Stimulated activated naive CD8-positive, alpha-beta T cell treated with anti-CD3 and anti-CD28 coated beads, Interleukin-15, amount 100 ng/mL, for 72 hours (primary cell): ENCODE measurements around the gene ADRA2C.
A peak's percentile ranks its signal among the peaks of the same experiment; 100 is the strongest.

ENCODE experiments used
- ATAC-seq: fragments of 150-1000 bp; cut with Tn5 transposase; 2 replicates; pipeline ENCODE4 v1.10.0; 2021; ENCODE audit warnings: mild to moderate bottlenecking, moderate library complexity
- DNase-seq, 2 donors: peaks; one replicate each; pipeline ENCODE4 v3.0.0; 2021 to 2022
- H3K27ac Mint-ChIP-seq, 2 donors: one replicate each; pipeline ENCODE4 v1.8.0; 2022; ENCODE audit warnings: mild to moderate bottlenecking in 2 of 2, mixed read lengths in 2 of 2, moderate library complexity in 2 of 2
- H3K27me3 Mint-ChIP-seq: one replicate; pipeline ENCODE4 v1.8.0; 2022; ENCODE audit warnings: mixed read lengths
- H3K4me1 Mint-ChIP-seq: one replicate; pipeline ENCODE4 v1.8.0; 2022; ENCODE audit warnings: mild to moderate bottlenecking, mixed read lengths
- H3K4me3 Mint-ChIP-seq, 2 donors: one replicate each; pipeline ENCODE4 v1.8.0; 2022; ENCODE audit warnings: mild to moderate bottlenecking in 2 of 2, mixed read lengths in 2 of 2, moderate library complexity in 1 of 2
- H3K9me3 Mint-ChIP-seq, 2 donors: one replicate each; pipeline ENCODE4 v1.8.0; 2022; ENCODE audit warnings: mixed read lengths in 2 of 2

Gene ADRA2C

DNA sequence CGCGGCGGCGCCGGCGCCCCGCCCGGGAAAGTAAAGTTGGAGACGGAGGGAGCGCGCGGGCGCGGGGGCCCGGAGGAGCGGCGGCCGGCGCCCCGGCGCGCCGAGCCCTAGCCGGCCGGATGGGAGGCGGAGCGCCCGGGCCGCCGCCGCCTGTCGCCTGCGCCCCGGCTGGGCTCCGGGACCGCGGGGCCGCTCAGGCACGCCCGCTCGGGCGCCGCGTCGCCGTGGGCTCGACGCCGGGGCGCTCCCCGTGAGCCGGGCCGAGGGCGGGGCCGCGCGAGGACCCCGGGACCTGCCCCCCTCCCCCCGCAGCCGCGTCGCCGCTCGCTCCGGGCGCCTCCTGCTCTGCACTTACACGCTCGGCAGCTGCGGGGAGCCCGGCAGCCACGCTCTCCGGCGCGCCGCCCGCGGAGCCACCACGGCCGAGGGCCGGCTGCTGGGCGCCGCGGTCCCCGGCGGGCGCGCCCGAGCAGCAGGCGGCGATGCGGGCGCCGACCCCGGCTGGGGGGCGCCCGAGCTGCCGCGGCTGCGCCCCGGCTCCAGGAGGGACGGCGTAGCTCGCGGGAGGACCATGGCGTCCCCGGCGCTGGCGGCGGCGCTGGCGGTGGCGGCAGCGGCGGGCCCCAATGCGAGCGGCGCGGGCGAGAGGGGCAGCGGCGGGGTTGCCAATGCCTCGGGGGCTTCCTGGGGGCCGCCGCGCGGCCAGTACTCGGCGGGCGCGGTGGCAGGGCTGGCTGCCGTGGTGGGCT lies at the start of gene ADRA2C:
Gene ADRA2C (plus strand): TSS at position 350 of the 749 bp plus-strand sequence. CDS start 222 bp downstream, at position 572.
- Mint-ChIP-seq H3K4me3 (peak within 1 kb of the TSS; percentile 55 to 73), H3K9me3 (no peaks in the 10 kb centered on the region), H3K27ac (no peak within 1 kb of the TSS), H3K4me1 (peaks cover 14% of the 10 kb centered on the region), H3K27me3 (peaks cover 67% of the 10 kb centered on the region)
- DNase-seq: no peak
- ATAC-seq: peak; percentile 27

DNA sequence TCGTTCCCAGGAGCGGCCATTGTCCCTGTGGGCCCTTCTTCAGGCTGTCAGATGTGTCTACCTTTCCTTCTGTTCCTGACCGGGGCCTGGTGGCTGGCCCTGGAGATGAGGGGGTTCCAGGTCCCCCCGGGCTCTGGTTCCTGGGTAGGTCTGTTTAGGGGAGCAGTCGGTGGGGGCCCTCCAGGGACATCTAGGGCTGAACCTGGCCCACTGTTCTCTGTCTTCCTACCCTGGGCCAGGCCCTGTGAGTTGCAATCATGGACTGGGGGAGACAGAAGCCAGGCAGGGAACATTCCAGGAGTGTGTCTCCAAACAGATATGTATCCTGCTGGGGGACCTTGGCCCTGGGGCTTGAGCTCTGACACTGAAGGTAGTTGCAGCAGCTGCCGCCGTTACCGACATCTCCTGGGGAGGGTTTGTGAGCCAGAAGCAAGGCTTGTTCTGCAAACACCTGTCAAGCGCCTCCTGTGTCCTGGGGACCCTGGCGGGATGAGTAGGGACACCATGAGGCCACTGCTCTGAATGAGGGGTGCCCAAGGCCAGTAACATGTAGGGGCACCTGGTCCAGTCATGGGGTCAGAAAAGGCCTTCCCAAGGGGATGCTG lies 49.5 kb upstream of the ADRA2C start:
- ATAC-seq: no peak
- no peak overlapping the region for H3K27ac Mint-ChIP-seq
- no peak for DNase-seq
- H3K9me3 Mint-ChIP-seq: peaks cover 4 to 7% of the 10 kb centered on the region in 2 donors
- H3K4me3 Mint-ChIP-seq: no peak overlapping the region
- H3K27me3 Mint-ChIP-seq: peaks cover 21% of the 10 kb centered on the region
- no peaks in the 10 kb centered on the region for H3K4me1 Mint-ChIP-seq

DNA sequence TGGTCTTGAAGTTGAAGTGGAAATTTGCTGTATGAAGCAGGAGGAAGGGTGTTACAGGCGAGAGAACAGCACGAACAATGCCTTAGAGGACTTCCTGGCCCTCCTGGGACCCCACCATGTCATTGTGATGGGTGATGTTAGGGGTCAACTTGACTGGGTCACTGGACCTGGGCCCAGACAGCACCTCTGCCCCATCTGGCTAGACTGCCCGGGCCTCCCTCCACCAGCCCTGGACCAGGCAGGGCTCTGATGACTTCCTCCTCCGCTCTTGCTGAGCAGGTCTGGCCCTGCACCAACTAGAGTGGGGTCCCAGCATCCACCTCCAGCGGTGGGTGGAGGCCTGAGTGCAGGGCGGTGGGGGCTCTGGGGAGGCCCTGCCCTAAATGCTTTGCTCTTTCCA lies 48.9 kb upstream of the ADRA2C start:
- Mint-ChIP-seq H3K27ac (no peak overlapping the region), H3K27me3 (peaks cover 24% of the 10 kb centered on the region), H3K4me1 (no peaks in the 10 kb centered on the region)

DNA sequence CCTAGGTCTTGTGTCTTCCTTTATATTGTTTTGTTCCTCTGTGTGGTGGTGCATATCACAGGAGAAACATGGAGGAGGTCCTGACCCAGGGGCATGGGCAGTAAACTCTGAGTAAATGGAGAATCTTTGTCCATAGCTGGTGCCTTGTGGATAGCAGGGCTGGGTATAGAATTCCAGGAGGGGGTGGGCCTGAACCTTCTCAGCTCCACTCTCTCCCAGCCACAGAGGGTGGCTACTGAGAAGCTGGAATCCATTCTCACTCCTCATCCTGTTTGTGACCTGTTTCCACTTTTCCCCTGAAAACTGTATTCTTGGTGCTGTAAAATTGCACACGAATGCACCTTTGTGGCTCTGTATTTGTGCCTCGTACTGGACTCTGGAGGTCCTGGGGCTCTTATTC lies 47.7 kb upstream of the ADRA2C start:
- DNase-seq (no peak), ATAC-seq (no peak)
- no peaks in the 10 kb centered on the region for H3K4me1 Mint-ChIP-seq
- H3K27ac Mint-ChIP-seq: no peak overlapping the region
- peaks cover 32% of the 10 kb centered on the region for H3K27me3 Mint-ChIP-seq
- peaks cover 4 to 7% of the 10 kb centered on the region in 2 donors for H3K9me3 Mint-ChIP-seq
- H3K4me3 Mint-ChIP-seq: no peak overlapping the region

More for the DNA sequence above, 48.9 kb upstream of the ADRA2C start:
- H3K9me3 Mint-ChIP-seq: peaks cover 4 to 7% of the 10 kb centered on the region in 2 donors
- ATAC-seq (no peak), DNase-seq (no peak)
- no peak overlapping the region for H3K4me3 Mint-ChIP-seq

DNA sequence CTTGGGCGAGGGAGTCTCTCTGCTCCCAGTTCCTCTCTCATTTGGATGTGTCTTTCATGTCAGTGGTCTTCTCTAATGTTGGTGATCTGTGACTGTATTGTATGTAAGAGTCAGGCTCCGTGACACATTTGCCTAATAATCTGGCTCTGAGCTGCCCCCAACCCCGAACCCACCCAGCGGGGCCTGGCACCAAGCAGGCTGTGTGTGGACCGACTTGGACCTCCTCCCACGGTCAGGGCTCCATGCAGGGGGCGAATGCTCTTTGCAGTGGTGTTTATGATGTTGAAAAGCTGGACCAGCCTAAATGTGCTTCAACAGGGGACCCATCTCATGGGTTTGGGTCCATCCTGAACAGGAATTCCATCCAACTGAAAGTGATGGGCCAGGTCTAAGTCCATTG lies 47.0 kb upstream of the ADRA2C start:
- Mint-ChIP-seq H3K4me1 (no peaks in the 10 kb centered on the region), H3K4me3 (no peak overlapping the region), H3K27me3 (peaks cover 39% of the 10 kb centered on the region), H3K9me3 (peaks cover 4 to 7% of the 10 kb centered on the region in 2 donors), H3K27ac (no peak overlapping the region)
- DNase-seq: no peak
- ATAC-seq: no peak

DNA sequence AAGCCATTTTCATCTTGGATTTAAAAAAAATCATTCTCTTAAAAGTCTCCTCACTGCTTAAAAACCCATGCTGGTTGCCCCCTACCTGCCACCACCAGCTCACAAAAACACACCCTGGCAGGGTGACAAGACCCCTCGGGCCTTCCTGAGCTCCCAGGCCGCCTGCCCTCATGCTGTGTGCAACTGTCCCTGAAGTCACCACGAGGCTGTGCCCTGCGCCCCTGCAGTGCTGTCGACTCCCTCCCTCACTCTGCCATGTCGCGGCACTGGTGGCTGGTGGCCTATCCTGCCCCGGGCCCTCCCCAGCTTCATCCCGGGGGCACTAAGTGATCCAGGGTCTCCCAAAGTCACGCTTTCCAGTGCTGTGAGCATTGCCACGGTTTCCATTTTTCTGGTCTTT lies 46.3 kb upstream of the ADRA2C start:
- Mint-ChIP-seq H3K9me3 (peaks cover 4 to 7% of the 10 kb centered on the region in 2 donors), H3K4me1 (peaks cover 6% of the 10 kb centered on the region), H3K27me3 (peaks cover 45% of the 10 kb centered on the region), H3K27ac (no peak overlapping the region), H3K4me3 (no peak overlapping the region)
- ATAC-seq (no peak), DNase-seq (no peak)

DNA sequence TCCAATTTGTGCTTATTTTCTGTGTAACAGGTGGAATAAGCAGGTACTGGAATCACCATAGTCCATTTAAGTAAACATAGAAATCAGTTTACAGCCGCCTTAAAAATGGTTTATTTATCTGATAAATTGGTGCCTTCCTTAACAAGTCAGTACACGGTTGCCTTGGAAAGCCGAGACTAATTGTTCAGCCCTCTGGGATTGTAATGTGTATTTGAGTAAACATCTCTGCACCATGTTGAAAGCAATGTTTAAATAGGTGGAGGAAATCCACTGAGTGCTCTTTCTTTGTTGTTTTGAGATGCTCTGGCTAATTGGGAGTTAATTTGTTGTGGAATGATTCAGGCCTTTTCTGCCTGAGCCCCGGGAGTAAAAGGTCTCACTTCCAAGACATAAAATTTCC lies 45.7 kb upstream of the ADRA2C start:
- Mint-ChIP-seq H3K27me3 (peaks cover 52% of the 10 kb centered on the region), H3K27ac (no peak overlapping the region), H3K4me1 (peaks cover 6% of the 10 kb centered on the region), H3K4me3 (no peak overlapping the region), H3K9me3 (peaks cover 4 to 7% of the 10 kb centered on the region in 2 donors)
- DNase-seq (no peak), ATAC-seq (no peak)

DNA sequence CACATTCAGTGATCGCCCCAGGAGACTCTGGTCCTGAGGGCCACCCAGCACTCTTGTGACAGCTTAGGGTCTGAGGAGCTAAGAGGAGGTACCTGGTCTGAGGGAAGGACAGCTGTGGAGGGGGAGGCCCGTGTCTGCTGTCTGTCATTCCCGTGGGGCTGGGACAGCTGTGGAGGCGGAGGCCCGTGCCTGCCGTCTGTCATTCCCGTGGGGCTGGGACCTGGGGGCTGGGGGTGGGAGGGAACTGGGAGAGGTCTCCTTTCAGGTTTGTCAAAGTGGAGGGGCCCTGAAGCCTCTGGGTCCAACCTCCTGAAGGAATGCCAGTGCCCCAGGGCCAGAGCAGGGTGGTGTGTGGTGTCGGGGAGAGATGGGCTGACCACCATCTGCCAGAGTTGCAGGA lies 45.0 kb upstream of the ADRA2C start:
- ATAC-seq (no peak), DNase-seq (no peak)
- H3K4me1 Mint-ChIP-seq: peaks cover 6% of the 10 kb centered on the region
- no peak overlapping the region for H3K4me3 Mint-ChIP-seq
- H3K9me3 Mint-ChIP-seq: peaks cover 4 to 7% of the 10 kb centered on the region in 2 donors
- no peak overlapping the region for H3K27ac Mint-ChIP-seq
- peaks cover 55% of the 10 kb centered on the region for H3K27me3 Mint-ChIP-seq

DNA sequence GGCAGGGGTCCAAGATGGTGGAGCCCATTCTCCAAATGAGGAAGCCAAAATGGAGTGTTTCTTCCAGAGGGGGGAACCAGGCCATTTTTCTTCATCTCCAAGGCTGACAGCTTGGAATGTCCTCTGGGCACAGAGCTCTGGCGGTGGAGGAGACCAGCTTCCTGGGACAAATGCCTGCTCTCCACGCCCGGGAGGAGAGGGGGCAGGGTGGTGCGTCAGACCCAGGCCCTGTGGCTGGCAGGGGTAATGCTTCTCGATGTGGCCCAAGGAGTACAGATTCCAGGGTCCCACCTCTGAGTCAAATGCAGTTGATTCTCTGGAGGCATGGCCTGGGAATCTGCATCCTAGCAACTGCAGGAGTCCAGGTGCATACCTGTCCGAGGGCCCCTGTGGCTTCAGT lies 44.6 kb upstream of the ADRA2C start:
- peaks cover 58% of the 10 kb centered on the region for H3K27me3 Mint-ChIP-seq
- DNase-seq: no peak
- peaks cover 6% of the 10 kb centered on the region for H3K4me1 Mint-ChIP-seq
- no peak for ATAC-seq
- H3K27ac Mint-ChIP-seq: no peak overlapping the region
- peaks cover 4 to 7% of the 10 kb centered on the region in 2 donors for H3K9me3 Mint-ChIP-seq
- H3K4me3 Mint-ChIP-seq: no peak overlapping the region

DNA sequence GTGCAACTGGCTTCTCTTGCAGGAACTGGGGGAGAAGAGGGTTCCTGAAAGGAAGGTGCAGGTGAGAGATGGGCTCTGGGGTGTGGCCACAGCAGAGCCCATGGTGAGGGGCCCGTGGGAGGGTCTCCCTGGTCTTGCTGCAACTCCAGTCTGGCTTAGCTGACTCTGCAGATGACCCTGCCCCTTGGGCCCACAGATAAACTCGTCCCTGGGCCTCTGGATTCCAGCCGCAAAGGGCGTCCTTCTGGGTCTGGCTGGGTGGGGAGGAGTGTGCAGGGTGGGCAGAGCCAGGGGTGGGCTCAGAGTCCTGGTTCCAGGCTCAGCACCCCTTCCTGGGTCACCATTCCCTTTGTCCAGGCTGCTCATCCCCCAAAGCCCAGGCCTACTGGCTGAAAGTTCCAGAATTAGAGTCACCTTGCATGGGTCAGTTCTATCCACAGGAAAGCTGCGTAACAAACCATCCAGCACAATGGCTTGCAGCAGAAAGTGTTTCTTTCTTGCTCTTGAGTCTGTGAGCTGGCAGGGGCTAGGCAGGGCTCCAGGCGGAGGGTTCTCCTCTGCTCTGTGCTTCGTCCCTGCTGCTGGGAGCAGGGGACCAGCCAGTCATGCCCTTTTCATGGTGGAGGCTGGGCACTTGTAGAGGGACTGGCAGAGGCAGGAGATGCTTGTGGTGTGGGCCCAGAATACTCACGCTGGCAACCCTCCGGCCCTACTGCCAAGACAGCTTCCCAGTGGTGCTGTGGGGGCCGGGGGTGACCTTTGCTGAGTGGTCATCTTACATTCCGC lies 43.5 kb upstream of the ADRA2C start:
- ATAC-seq: no peak
- Mint-ChIP-seq H3K9me3 (peaks cover 4 to 7% of the 10 kb centered on the region in 2 donors), H3K4me1 (peaks cover 6% of the 10 kb centered on the region), H3K27me3 (peaks cover 63% of the 10 kb centered on the region), H3K4me3 (no peak overlapping the region), H3K27ac (no peak overlapping the region)
- DNase-seq: no peak

DNA sequence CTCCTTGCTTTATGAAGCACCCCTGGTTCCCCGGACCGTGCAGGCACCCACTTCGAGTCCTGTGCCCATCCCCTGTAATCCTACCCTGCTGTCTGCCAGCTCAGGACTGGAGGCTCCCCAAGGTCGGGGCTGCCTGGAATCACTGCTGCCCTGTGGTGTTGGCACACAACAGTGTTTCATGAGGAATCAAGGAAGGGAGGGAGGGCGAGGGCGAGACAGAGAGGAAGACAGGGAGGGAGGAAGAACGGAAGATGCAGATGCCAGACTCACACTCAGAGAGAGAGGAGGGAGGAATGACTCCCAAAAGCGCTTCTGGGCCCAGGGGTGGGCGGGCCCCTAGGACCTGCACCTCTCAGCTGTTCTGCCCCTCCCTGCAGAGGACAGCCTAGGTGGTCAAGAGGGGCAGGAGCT lies 42.9 kb upstream of the ADRA2C start:
- ATAC-seq (no peak), DNase-seq (no peak)
- Mint-ChIP-seq H3K9me3 (peaks cover 4 to 7% of the 10 kb centered on the region in 2 donors), H3K4me1 (peaks cover 6% of the 10 kb centered on the region), H3K4me3 (no peak overlapping the region), H3K27ac (no peak overlapping the region), H3K27me3 (peaks cover 66% of the 10 kb centered on the region)

DNA sequence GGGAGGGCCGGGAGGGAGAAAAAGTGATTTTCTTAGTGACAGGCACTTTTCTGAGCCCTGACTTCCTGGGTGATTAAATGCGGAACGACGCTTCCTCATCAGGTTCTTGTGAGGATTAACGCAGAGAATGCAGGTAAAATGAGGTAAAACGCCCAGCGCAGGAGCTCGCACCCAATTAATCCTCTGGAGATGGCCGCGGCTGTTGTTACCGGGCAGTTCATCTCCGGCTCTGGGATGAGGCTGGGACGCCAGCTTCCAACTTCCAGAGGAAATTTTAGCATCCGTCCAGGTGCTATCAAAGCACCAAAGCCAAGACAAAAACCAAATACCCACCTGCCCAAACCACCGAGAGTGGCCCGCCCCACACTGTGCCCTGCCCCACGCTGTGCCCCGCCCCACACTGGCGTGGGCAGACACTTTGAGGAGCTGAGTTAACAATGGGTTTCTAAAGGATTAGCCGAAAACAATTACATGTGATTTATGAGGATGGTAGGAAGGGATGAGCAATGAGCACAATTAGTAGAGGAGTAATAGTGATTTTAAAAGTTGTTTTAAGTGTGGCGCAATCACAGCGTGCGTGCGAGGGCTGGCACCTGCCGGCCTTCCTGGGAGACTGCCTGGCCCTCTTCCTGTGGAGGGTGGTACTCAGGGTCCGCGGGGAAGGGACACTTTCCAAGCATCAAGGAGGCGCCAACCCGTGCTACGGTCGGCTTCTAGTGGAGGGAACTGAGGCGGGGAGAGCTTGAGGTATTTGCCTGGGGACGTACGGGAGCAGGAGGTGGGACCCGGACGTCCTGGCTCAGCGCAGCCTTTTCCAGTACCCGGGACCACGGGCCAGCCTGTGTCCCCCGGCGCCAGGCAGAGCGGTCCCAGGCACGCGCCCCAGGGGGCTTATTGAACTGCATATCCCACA lies 41.6 kb upstream of the ADRA2C start:
- H3K4me3 Mint-ChIP-seq: no peak overlapping the region
- peaks cover 6% of the 10 kb centered on the region for H3K4me1 Mint-ChIP-seq
- peak overlapping the region in 1 of 2 donors; percentile 28 for H3K27ac Mint-ChIP-seq
- ATAC-seq (no peak), DNase-seq (no peak)
- no peaks in the 10 kb centered on the region for H3K9me3 Mint-ChIP-seq
- H3K27me3 Mint-ChIP-seq: peaks cover 79% of the 10 kb centered on the region

DNA sequence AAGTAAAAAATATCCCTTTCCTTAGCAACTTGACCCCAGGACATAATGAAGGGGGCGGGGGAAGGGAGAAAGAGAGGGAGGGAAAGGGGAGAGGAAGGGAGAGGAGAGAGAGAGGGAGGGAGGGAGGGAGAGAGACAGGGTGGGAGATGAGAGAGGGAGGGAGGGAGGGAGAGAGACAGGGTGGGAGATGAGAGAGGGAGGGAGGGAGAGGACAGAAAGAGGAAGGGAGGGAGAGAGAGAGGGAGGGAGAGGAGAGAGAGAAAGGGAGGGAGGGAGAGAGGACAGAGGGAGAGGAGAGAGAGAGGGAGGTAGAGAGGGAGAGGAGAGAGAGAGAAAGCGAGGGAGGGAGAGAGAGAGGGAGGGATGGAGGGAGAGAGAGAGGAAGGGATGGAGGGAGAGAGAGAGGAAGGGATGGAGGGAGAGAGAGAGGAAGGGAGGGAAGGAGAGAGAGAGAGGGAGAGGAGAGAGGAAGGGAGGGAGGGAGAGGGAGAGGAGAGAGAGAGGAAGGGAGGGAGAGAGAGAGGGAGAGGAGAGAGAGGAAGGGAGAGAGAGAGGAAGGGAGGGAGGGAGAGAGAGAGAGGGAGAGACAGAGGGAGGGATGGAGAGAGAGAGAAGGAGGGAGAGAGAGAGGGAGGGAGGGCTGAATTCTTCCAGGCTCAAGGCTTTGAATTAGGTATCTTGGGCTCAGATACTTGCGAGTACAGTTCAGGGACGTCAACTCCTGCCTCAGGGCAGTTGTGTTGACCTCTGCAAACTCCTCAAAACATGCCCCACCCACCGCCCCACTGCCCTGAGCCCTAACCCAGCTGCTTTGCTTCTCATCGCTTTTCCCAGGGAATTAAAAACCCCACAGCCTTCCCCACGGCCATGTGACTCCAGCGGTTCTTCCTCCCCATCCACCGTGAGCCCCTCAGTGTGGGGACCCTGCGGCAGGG lies 40.0 kb upstream of the ADRA2C start:
- ATAC-seq (no peak), DNase-seq (no peak)
- Mint-ChIP-seq H3K4me1 (peaks cover 6% of the 10 kb centered on the region), H3K9me3 (no peaks in the 10 kb centered on the region), H3K4me3 (no peak overlapping the region), H3K27ac (no peak overlapping the region), H3K27me3 (peaks cover 68% of the 10 kb centered on the region)

DNA sequence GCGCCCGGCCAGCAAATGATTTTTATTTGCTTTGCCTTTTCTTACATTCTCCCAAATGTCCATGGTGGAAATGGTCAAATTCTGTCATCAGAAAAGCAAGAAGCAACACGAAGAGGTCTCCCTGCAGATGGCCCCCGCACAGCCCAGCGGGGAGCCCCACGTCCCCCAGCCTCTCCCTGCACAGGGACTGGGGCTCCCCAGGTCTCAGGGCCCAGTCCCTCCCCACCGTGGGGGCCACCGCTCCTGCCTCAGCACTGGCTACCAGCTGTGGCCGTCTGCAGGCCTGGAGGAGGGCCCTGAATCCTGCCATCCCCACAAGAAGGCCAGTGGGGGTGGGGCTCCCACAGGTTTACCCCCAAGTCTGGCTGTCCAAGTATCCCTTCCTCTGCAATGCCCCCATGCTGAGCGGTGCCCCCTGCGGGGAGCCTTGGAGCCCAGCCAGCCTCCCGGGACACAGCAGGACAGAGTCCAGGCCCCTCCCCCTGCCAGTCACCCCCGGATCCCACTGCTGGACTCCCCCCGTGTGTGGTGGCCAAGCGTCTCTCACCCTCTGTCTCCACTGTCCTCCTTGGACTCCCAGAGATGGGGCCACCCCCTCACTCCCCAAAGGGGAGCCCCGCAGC lies 38.2 kb upstream of the ADRA2C start:
- DNase-seq (no peak), ATAC-seq (no peak)
- H3K9me3 Mint-ChIP-seq: no peaks in the 10 kb centered on the region
- peak overlapping the region in 1 of 2 donors; percentile 48 for H3K27ac Mint-ChIP-seq
- H3K4me3 Mint-ChIP-seq: no peak overlapping the region
- peaks cover 6% of the 10 kb centered on the region for H3K4me1 Mint-ChIP-seq
- peaks cover 58% of the 10 kb centered on the region for H3K27me3 Mint-ChIP-seq
